Activated CD4-positive, alpha-beta T cell treated with anti-CD3 and anti-CD28 coated beads, Interleukin-10, Interleukin-2, amounts not matched to agents 100 ng/mL and 50 ng/mL, durations not matched to agents 16 hours and 8 hours (primary cell): ENCODE measurements around the gene FOXN3.
"Not testable (repeated sequence)": the region's sequence is repeated elsewhere in the genome, so short reads cannot be mapped to it uniquely, and the experiment has no call there.

Source experiments
- DNase-seq: peaks from one replicate; pipeline ENCODE4 v3.0.0-alpha.2; 2020

Gene FOXN3

DNA sequence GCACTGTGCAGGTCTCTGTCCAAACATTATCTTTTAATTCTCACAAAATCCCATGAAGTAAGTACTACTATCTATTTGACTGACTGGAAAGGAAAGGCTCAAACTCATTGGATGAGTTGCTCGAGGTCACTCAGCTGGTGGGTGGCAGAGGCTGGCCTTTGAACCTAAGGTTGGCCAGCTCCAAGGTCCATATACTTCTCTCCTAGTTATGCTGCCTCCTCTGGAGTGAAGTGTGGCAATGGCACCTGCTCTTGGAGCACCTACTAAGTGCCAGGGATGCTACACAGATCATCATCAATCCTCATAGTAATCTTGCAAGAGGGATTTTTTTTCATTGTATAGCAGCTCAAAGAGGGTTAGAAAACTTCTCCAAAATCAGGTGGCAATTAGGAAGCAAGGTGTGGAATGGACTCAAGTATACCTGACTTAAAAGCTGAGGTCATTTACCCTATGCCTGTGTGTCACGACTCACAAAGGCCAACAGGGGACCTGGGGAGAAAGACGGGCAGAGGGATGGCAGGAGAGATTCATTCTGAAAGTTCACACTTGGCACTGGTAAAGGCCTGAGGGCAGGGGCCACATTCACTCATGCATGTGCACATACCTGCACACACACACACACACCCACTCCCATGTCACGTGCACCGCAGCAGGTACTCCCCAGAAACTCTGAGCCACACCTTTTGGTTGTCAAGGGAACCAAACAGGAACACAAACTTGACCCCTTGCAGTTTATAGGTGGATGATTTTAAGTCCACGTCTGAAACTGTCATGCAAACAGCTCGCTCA lies 146.4 kb downstream of the FOXN3 start:
- no peak for DNase-seq

DNA sequence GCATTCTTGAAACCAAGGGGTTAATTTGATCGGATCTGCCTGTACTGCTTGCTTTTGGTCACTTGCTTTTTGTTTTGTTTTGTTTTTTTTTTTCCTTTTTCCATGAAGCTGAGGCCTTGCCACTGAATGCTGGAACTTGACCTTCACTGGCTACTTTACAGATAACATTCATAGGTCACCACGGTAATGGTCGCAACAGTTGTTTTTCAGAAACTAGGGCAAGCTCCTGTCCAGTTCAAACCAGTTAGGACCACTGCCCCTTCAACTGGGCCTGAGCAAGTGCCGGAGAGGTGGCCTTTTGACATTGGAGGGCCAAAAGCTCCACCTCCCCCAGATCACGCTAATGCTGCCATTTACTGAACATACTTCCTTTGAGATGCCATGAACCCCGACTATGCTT lies 147.6 kb downstream of the FOXN3 start:
- no peak for DNase-seq

DNA sequence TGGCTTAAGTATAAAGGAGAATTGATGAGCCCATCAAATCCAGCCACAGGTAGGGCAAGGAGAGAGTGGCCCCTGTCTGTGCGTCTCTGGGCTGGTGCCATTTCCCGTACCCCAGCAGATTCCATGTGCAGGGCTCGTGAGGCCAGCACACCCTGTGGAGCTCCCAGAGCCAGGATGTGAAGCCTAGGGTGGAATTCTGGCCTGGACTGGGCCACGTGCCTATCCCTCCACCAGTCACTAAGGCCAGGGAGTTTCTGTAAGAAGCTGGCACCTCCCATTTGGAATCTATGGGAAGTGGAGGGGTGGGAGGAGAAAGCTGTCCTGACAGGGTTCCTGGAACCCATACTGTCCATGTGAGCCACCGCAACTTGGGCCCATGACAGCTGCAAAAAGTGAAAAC lies 148.5 kb downstream of the FOXN3 start:
- DNase-seq, result no peak

DNA sequence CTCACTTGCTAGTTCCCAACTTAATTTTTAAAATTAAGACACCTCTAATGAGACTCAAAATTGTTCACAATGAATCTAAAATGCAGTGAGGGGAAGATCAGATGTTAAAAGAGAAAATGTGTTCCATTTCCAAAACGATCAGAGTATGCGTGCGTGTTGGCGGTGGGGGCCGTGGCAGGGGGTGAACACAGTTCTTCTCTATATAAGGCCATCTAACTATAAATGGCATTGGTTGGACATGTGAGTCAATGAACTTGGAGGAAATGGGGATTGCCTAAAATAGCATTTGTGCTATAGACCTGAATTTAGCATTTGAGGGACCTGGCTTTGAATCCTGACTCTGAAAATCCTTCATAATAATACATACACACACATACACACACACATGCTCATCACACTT lies 149.4 kb downstream of the FOXN3 start:
- DNase-seq, result no peak

DNA sequence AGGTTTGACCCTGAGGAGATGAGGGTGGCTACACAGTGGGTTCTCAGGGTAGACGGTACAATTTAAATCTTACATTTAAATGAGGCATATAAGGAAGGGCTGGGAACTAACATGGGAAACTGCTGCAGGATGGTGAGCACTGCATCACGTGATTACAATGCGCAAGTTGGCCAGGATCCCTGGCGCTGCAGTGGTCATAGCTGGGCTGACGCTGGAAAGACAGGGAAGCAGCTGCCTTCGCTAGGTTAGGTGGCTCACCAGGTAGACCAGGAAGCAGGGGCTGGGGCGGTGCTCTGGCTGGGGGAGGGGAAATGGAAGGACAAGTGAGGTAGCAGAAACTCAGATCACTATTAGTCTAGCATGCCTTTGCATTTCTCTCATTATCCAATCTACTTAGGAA lies 149.9 kb downstream of the FOXN3 start:
- no peak for DNase-seq

DNA sequence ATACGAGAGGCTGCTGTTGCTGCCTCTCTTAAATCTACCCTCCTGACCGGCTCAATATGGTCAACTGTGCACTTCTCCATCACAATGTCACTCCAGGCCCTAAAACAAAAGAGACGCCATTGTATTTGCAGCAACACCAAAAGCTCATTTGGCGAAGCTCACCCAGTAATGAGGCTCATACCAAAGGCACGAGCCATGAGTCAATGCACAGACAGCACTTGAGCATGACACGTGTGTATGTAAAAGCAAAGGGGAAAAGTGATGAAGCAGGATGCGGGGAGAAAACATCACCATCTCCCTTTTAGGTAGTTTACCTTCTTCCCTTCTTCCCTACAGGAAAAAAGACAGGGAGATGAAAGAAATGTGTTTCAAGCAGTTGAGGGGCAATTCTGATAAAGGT lies 150.3 kb downstream of the FOXN3 start:
- no peak for DNase-seq

DNA sequence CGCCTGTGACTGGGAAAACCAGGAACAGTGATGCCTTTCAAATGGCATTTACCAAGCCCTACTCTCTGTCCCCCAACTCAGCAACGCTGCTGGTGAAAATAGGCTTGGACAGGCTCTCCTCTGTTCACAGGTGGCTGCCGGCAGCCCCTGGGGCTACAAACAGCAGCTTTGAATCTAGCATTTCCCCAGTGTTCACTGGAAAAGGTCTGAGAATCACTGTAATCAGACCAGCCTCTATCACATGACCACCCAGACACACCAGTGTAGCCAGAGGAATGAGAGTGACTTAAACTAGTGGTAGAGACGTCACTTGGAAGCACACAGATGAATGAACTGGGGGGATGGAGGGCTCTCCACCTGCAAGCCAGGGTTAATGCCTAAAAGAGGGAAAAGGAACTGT lies 151.8 kb downstream of the FOXN3 start:
- DNase-seq, result no peak

DNA sequence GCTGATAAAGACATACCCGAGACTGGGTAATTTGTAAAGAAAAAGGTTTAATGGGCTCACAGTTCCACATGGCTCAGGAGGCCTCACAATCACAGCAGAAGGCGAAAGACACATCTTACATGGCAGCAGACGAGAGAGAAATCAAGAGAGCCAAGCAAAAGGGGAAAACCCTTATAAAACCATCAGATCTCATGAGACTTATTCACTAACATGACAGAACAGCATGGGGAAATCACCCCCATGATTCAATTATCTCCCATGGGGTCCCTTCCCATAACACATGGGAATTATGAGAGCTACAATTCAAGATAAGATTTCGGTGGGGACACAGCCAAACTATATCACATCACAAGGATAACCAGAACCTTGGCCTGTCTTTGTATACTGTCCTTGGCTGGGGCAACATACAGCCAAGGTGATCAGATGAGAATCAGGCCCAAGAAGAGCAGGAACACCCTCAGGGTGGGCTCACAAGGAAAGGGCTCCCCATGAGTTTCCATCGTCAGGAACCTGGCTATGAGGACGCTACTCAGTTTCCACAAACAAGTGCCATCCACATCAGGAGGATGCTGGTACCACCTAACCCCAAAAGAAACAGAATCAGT lies 152.7 kb downstream of the FOXN3 start:
- peak; percentile 8 for DNase-seq

DNA sequence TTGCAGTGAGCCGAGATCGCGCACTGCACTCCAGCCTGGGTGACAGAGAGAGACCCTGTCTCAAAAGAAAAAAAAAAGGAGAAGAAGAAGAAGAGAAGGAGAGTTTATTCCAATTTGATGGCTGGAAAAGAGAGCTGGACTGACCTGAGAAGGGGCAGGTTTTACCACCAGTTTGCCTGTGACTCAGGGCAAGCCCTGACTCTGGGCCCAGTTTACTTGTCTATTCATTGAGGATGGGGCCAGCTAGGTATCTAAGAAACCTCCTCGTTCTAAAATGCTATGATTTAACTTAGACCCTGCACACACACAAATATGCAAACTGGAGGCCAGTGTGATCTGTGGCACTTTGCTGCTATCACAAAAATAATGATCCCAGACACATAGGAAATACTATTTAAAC lies 155.0 kb downstream of the FOXN3 start:
- no peak for DNase-seq

DNA sequence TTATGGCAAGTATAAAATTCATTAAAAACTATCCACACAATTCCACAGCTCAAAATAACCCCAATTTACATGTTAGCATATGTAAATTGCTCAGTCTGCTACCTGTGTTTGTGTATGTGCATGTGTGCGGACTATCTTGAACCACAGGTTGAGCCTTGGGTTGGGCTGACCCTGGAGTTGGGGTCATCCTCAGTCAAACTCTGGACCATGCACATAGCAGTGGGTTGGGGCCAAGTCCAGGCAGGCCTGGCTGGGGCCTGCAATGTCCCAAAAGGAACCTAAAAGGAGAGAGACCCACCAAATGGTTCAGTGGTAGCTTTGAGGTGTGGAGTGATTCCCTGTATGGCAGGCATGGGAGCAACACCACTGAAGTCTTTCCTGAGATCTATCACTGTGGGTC lies 156.1 kb downstream of the FOXN3 start:
- no peak for DNase-seq

DNA sequence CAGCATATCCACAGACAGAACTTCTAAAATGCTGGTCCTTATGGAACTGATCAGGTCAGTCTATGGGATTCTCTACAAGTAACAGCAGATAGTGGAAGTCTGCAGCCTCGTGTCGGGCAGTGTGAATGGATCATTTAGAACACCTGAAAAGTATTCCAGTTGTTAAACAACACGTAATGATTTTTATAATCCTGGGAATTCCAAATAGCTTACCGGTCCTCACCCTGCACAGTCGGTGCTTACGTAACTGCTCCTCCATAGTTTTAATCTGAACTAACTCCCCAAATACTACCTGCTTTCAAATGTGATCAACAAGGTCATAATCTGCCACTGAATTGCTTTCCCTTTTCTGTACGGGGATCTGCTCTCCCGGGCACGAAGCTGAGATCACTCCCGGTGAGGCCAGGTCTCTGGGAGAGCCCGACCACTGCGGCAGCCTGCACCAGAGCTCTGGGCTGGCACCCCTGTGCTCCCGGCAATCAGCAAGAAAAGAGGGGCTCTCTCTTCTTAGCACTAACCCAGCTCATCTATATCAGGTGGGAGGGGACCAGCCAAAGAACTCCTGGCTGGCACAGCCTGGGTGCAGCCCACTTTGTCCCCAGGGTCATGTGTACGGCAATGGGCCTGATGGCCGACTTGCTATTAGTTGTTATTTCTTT lies 157.0 kb downstream of the FOXN3 start:
- DNase-seq, result no peak

DNA sequence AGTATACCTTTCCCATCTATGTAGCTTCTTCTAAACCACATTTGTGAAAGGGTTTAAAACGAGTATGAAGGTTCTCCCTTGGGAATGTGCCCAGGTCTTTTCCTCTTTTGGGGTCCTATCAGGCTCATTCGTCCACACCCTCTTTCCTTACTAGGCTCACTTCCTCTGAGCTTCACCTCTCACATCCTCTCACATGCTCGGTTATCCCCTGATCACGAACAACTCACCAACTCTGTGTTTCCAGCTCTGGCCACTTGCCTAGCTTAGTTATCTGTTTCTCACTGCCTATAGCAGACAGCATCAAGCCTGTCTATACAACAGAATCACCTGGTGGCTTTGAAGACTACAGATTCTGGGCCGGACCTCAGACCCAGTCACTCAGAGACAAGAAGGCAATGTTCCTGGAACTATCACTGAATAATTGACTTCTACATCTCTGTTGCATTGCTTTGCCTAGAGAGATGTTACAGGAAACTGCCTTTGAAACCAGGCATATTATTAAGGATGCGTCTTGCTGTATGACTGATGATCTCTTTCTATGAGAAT lies 158.2 kb downstream of the FOXN3 start:
- no peak for DNase-seq

DNA sequence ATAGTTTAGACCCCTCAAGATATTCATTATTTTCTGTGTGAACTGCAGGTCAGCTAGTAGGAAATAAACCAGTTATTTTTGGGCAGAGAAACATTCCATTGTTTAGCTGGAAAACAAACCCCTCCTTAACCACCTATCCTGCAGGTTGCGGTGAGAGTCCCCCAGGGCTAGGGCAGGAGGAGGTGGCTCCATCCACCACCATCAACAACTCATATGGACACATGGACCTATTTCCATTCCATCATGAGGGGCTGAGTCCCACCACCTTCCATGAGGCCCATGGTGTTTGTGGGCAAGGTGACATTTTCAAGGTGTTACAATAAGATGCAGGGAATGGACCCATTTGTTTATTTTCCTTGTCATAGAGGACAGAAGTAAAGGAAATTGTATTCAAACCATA lies 160.1 kb downstream of the FOXN3 start:
- no peak for DNase-seq

DNA sequence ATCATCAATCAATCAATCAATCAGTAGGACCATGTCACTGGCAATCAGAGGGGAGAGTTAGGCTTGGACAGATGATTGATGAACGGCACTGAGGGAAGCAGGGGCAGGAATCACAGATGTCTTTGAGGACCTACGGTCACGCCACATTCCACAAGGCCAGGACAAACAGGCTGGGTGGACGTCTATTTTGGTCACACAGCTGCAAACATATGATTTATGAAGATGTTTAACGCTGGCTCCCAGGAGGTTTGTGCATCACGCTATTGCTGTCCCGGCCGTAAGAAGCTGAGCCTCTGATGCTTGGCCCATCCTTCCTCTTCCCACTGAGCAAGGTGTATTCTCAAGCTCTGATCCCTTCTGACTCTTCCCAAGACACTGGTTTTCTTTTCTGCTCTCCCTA lies 160.8 kb downstream of the FOXN3 start:
- DNase-seq, result no peak

DNA sequence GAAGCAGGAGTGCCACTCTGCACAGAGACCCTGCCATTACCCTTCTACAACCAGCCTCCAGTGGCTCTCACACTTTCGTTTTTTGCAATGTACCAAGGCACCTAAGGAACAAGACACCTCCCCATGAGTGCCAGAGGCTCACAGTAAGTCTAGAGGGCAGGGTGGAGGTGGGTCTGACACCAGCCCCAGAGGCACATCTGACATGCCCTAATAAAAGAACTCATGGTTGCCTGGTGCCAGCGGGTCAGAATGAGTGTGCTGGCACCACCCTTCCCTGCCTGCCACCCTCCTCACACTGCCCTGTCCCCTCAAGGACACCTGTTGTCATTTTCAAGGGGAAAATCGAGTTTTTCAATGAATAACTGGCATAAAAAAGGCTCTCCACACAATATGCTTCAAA lies 161.2 kb downstream of the FOXN3 start:
- DNase-seq, result no peak

DNA sequence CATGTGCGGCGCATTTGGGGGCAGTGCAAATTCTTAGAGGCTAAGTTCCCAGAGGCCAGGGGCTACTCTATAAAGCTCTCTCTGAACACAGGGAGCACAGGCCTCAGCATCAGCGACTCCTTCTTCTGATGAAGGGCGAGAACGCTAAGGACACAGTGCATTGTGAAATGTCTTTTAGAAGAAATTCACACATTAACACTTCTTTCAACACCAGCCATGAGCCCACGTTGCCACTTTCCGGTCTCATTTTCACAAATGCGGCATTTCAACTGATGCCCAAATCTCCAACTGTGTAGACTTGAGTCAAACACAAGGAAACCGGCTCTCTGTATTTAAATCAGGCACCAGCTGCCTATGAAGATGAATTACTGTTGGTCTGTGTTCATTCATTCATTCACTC lies 162.0 kb downstream of the FOXN3 start:
- no peak for DNase-seq

DNA sequence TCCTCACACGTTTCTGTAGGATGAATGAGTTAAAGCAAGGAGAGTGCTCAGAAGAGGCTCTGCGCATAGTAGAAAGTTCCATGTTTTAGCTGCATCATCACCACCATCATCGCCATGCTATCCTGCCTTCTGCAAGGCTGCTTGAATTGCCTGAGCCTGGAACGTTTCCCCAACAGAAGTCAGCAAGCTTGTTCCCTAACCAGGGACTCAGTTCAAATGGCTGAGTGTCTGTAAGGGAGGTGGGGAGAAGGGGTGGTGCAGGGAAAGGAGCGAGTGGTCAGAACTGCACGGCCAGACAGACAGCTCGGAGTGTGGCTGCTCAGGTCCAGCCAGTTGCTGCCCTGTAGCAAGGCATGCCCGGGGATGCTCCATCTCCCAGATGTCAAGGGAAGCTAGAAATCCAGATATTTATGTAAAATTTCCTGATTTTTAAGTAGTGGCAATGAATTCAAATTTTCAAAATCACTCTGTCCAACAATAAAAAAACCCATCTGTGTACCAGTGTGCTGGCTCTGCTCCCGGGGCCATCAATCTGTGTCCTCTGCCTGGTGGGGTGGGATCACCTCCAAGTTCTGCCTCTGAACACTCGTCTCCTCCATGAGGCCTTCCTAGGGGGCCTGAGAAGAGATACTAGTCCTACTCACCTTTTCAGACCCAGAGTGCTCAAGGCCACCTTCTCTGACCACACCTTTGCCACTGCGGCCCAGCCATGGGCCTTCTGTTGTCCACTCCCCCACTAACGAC lies 162.7 kb downstream of the FOXN3 start:
- no peak for DNase-seq

DNA sequence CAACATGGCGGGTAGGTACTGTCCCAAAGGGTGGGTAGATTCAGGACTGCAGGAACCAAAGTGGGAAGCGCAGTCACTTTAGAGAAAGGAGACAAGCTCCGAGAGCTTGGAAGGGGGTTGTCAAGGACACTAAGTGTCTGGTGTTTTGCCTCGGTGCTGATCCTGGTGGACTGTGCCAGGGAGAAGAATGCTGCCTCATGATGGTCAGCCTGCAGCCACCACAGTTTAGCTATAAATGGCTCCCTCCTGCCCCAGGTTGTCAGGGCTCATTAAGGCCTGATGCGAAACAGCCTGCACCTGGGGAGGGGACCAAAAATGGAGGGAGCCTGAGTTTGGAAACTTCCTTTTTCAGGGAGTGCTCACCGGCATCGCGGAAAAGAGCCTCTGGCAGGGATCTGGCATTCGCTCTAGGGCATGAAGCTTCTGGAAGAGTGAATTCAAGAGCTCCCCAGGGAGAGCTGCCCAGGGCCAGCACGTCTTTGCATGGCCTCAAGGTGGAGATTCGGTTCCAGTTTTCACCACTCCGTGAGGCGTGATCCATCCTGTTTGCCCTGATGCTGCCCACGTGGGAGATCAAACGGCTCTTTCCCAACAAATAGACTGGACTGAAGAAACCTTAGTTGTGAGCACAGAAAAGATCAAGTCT lies 164.0 kb downstream of the FOXN3 start:
- DNase-seq, result no peak

DNA sequence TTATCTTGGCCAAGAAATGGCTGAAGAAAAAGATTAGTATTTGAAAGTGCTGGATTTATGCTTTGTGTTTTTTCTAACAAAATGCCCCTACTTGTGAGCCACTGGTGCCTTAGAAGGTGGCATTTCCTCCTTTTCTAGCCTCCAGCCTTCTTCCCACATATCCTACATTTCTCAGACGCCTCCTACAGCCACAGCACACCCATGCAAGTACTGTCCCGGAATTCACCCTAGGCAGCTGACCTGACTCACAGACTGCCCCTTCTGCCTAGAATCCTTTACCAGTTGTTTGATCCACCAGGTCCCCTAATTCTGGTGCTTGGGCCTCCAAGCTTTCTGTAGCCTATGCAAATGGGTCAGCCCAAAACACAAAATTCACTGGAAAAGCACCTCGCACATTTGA lies 166.0 kb downstream of the FOXN3 start:
- DNase-seq, result no peak

DNA sequence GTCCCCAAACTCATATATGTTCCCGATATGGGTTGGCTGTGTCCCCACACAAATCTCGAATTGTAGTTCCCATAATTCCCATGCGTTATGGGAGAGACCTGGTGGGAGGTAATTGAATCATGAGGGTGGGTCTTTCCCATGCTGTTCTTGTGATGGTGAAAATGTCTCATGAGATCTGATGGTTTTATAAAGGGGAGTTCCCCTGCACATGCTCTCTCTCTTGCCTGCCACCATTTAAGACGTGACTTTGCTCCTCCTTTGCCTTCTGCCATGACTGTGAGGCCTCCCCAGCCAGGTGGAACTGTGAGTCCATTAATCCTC lies 166.4 kb downstream of the FOXN3 start:
- DNase-seq, result not testable (repeated sequence)

DNA sequence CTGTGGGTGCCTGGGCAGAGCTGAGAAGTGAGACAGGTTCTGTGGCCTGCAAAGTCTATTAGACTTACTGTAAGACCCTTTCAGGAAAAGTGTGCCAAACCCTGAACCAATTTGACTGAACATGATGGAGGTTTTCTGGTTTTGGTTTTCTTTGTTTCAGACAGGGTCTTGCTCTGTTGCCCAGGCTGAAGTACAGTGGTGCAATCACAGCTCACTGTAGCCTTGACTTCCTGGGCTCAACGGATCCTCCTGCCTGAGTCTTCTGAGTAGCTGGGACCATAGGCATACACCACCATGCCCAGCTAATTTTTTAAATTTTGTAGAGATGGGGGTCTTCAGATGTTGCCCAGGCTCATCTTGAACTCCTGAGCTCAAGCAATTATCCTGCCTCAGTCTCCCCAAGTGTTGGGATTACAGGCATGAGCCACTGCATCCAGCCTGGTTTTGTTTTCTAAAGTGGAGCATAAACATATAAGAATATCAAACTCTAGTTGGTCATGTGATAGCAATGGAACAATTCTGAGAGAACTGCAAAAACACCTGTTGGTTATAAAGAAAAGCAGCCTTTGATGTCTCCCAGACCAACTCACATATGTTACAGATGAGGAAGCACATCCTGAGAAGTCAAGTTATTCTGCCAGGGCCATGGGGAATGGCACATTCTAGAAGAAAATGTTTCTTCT lies 166.9 kb downstream of the FOXN3 start:
- no peak for DNase-seq

DNA sequence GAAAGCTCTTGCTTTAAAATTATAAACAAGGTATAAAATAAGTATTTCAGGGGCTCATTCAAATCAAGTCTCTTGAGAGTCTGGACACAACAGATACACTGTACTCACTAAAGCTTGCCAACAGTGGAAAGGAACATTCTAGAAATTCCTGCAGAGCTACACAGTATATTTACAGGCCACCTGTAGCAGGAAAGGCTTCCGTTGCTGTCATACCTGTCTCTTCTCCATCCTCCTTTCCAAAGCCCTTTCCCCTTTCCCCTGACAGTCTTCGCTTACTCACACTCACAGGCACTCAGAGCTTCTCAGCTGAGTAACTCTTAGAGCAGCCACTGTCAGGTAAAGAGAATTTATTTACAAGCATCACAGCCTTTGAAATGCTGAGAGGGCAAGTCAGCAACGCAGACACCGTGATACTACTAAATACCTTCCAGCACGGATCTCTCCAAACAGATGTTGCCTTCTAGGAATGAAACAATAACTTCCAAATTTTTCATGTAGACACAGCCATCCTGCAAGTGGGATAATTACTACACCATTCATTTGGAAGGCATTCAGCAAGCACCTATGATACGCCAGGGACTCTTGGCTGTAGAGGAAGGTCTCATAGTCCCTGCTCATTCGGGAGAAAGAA lies 167.9 kb downstream of the FOXN3 start:
- no peak for DNase-seq
